NCI-H1694 treated with DMSO at 0.1 percent for 48 hours (cell line): Measurements from ENCODE around the gene PRM3.

Source experiments
- DNase-seq: peaks from one replicate; lab custom pipeline; 2025; lab: John Stamatoyannopoulos, UW

Gene PRM3

GRCh38 chr16:11224894-11225676, 48.3 kb downstream of the PRM3 start:
- DNase-seq: no peak

DNA sequence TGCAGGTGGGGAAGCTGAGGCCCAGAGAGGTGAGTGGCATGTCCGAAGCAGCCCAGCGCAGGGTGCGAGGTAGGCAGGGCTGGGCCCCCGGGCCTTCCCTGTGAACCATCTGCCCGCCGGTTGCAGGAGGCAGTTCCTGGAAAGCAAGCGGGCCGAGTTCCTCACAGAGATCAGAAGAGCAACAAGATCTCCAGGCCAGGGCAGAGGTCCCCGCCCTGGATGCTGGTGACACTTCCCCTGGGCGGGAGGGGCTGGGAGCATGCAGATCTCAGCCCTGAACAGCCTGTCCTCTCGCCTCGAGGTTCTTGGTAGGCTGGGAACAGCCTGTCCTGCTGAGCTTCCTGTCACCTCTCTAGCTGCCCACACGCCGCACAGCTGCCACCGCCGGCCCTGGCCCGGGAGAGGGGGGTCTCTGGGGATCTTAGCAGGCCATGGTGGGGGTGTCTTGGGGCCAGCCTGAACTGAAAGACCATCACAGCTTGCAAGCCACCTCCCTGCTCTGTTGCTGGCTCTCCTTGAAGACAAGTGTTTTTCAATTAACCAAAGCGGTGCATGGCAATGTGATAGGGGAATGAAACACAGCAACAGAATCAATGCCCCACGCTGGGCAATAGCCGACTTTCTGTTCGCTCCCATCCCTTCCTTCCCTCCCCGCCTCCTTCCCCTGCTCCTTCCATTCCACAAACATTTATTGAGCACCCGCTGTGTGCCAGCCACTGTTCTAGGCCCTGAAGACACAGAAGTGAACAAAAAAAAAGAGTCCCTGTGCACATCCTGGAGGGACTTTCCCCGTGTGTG, 49.1 kb downstream of the PRM3 start:
- no peak for DNase-seq
